H1 (cell line): ENCODE data around the gene DLEC1.

ENCODE experiments used
- BACH1 ChIP-seq: IDR thresholded peaks from 2 replicates; pipeline ENCODE4 v1.6.1; 2012; ENCODE audit warnings: low read length, improper control_type of control experiment
- BRCA1 ChIP-seq: IDR thresholded peaks from 2 replicates; pipeline ENCODE4 v1.6.1; 2012; ENCODE audit warnings: low read depth, low read length, improper control_type of control experiment
- CBX5 ChIP-seq: fragments of 300-800, 300-1000 bp; sonication (generic); IDR thresholded peaks from 2 replicates; pipeline ENCODE4 v1.7.1; 2016; ENCODE audit warnings: antibody characterized with exemption, low read length, low read depth
- CHD2 ChIP-seq: IDR thresholded peaks from 2 replicates; pipeline ENCODE4 v1.6.1; 2012; ENCODE audit warnings: low read length, improper control_type of control experiment
- JUN ChIP-seq: IDR thresholded peaks from 2 replicates; pipeline ENCODE4 v1.6.1; 2011; ENCODE audit warnings: low read depth, mild to moderate bottlenecking, improper control_type of control experiment, low read length
- JUND ChIP-seq: IDR thresholded peaks from 2 replicates; pipeline ENCODE4 v1.6.1; 2011; ENCODE audit warnings: mild to moderate bottlenecking, improper control_type of control experiment, low read length
- POLR2AphosphoS5 ChIP-seq: IDR thresholded peaks from 2 replicates; pipeline ENCODE4 v1.6.1; 2011; ENCODE audit warnings: low read depth, low read length
- RFX5 ChIP-seq: IDR thresholded peaks from 2 replicates; pipeline ENCODE4 v1.6.1; 2011; ENCODE audit warnings: low read depth, low read length, improper control_type of control experiment, borderline replicate concordance
- SP2 ChIP-seq: IDR thresholded peaks from 2 replicates; pipeline ENCODE4 v1.6.1; 2012; ENCODE audit warnings: mild to moderate bottlenecking, low read length, inconsistent platforms
- TAF1 ChIP-seq: IDR thresholded peaks from 2 replicates; pipeline ENCODE4 v1.6.1; 2011; ENCODE audit warnings: mild to moderate bottlenecking, low read depth, low read length
- USF2 ChIP-seq: IDR thresholded peaks from 2 replicates; pipeline ENCODE4 v1.6.1; 2011; ENCODE audit warnings: low read length, improper control_type of control experiment
- TF ChIP-seq, protein P1 (sequence below), 3 experiments: IDR thresholded peaks; 1 replicate in 2 of 3; 2 replicates in 1 of 3; pipeline versions ENCODE4 v1.5.1 to v1.6.1; 2011; ENCODE audit warnings: low read length in 3 of 3, mild to moderate bottlenecking in 3 of 3, inconsistent platforms in 2 of 3, low read depth in 1 of 3, moderate library complexity in 1 of 3; ENCODE audit not compliant: insufficient read depth in 1 of 3; ENCODE audit errors: control extremely low read depth in 1 of 3

DNA sequence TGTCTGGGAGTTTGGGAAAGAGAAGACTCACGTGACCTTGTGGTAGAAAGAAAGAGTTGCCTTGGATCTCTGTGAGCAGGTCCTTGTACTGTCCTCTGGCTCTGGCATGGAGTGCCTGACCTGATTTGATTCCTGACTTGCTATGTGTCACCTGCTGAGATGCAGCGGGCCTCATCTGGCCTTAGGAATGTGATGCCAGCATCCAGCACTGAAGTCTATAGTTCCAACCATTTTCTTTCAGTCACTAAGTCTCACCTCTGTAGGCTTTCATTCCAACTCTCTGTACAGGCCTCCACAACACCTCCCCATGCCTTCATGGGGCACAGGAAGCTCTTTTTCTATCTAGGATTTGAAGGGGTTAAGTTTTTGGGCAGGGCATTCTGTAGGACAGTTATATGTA, 114.2 kb downstream of the DLEC1 start:
- no peak for TF ChIP-seq JUND
- no peak for TF ChIP-seq BACH1
- TF ChIP-seq CBX5, result no peak
- no peak for TF ChIP-seq BRCA1
- TF ChIP-seq USF2, result no peak
- TF ChIP-seq RFX5, result no peak
- no peak for TF ChIP-seq POLR2AphosphoS5
- TF ChIP-seq TAF1, result no peak
- TF ChIP-seq CHD2, result no peak
- TF ChIP-seq, protein P1, sequence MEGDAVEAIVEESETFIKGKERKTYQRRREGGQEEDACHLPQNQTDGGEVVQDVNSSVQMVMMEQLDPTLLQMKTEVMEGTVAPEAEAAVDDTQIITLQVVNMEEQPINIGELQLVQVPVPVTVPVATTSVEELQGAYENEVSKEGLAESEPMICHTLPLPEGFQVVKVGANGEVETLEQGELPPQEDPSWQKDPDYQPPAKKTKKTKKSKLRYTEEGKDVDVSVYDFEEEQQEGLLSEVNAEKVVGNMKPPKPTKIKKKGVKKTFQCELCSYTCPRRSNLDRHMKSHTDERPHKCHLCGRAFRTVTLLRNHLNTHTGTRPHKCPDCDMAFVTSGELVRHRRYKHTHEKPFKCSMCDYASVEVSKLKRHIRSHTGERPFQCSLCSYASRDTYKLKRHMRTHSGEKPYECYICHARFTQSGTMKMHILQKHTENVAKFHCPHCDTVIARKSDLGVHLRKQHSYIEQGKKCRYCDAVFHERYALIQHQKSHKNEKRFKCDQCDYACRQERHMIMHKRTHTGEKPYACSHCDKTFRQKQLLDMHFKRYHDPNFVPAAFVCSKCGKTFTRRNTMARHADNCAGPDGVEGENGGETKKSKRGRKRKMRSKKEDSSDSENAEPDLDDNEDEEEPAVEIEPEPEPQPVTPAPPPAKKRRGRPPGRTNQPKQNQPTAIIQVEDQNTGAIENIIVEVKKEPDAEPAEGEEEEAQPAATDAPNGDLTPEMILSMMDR (IDR thresholded peaks at IDR 0.05; ENCODE audit: control extremely low read depth in 1 of 3, insufficient read depth in 1 of 3, low read depth in 1 of 3, low read length in 3 of 3), result no peak
- no peak for TF ChIP-seq SP2
- no peak for TF ChIP-seq JUN
